ENCODE measurements around the gene SH3D19. TPM values are rescaled to one million over a fixed set of nuclear protein-coding genes. Genes with fewer than 3 reads are reported as not detected.

Gene SH3D19
- total RNA-seq, 1 experiment from 2014 or later: 29.7 TPM

- Histone ChIP-seq H2BK120ac (ENCODE audit: low read depth, low read length, poor library complexity, severe bottlenecking) (no peak overlapping the region), H3T11ph (ENCODE audit: low read length) (no peak overlapping the region), H3K79me2 (ENCODE audit: insufficient read depth, low read length) (no peaks in the 10 kb centered on the region), H2BK12ac (ENCODE audit: insufficient read length, low read depth, low read length) (no peak overlapping the region), H3K4me1 (ENCODE audit: insufficient read depth, low read length) (no peaks in the 10 kb centered on the region), H2AFZ (ENCODE audit: low read length) (no peak overlapping the region), H3K23me2 (ENCODE audit: insufficient read length, low read depth, low read length, poor library complexity, severe bottlenecking) (no peaks in the 10 kb centered on the region), H2BK15ac (ENCODE audit: low read depth, low read length) (no peak overlapping the region), H3K79me1 (ENCODE audit: insufficient read depth, low read depth, low read length, poor library complexity, severe bottlenecking) (no peaks in the 10 kb centered on the region), H3K9me3 (ENCODE audit: control insufficient read depth, low read depth, low read length) (no peaks in the 10 kb centered on the region), H4K5ac (ENCODE audit: insufficient read length, low read depth, low read length) (no peak overlapping the region), H3K27me3 (ENCODE audit: insufficient read depth, low read length) (no peaks in the 10 kb centered on the region), H2BK20ac (ENCODE audit: low read depth, low read length, poor library complexity, severe bottlenecking) (no peak overlapping the region), H3K56ac (ENCODE audit: insufficient read length, low read depth, low read length) (no peak overlapping the region), H3K14ac (ENCODE audit: insufficient read depth, low read length) (no peak overlapping the region), H2AK5ac (ENCODE audit: insufficient read length, low read length) (no peak overlapping the region), H3K4ac (ENCODE audit: low read depth, low read length) (no peak overlapping the region), H4K20me1 (ENCODE audit: control insufficient read depth, insufficient read depth, insufficient read length) (no peaks in the 10 kb centered on the region), H3K4me2 (ENCODE audit: insufficient read depth, insufficient read length, low read length) (no peak overlapping the region), H3K18ac (ENCODE audit: insufficient read length, low read depth, low read length) (no peak overlapping the region), H2BK5ac (ENCODE audit: insufficient read length, low read length) (no peak overlapping the region), H3K27ac (ENCODE audit: insufficient read length, low read depth, low read length) (no peak overlapping the region), H3K23ac (ENCODE audit: insufficient read length, low read depth, low read length) (no peak overlapping the region), H4K8ac (replicated peaks; ENCODE audit: insufficient read length, low read depth, low read length) (no peak overlapping the region), H4K91ac (ENCODE audit: insufficient read length, low read depth, low read length) (no peak overlapping the region), H3K9ac (ENCODE audit: extremely low read depth, insufficient read length, low read length) (no peak overlapping the region)
- H3K27ac Mint-ChIP-seq: peak overlapping the region in 1 of 3 experiments; percentile 30; a peak in 1 of 7 replicates
- DNase-seq: no peak
- no peaks in the 10 kb centered on the region for H3K4me1 Mint-ChIP-seq
- no peak overlapping the region for H3K4me3 Mint-ChIP-seq
- H3K27me3 Mint-ChIP-seq (ENCODE audit: low read depth): no peaks in the 10 kb centered on the region
- no peak for TF ChIP-seq CTCF (conservative IDR thresholded peaks at IDR 0.05)
- H3K9me3 Mint-ChIP-seq: no peaks in the 10 kb centered on the region
- no CpG with 5 or more reads among the region's 5 CpGs for WGBS (ENCODE audit: extremely low coverage, insufficient read length, low lambda C conversion rate)
- peaks cover 0 to 26% (median 5%) of the 10 kb centered on the region in 3 experiments; a peak in 5 of 7 replicates for H3K36me3 Mint-ChIP-seq (ENCODE audit: insufficient read depth in 1 of 3, low read depth in 3 of 3)
Measured at GRCh38 chr4:151133311-151133710, 192.1 kb downstream of the SH3D19 start.

Measured in H9 (cell line).